Immature natural killer cell (primary cell): ENCODE results near the gene ARHGAP26. TPM values are rescaled to one million over a fixed set of nuclear protein-coding genes. Genes with fewer than 3 reads are reported as not detected.

Experiments
- DNase-seq, 3 donors: peaks; one replicate each; pipeline ENCODE4 v3.0.0; 2022; ENCODE audit warnings: mixed read lengths in 1 of 3
- H3K27ac Mint-ChIP-seq, 6 donors: one replicate each; pipeline ENCODE4 v1.8.0; 2020; ENCODE audit warnings: mixed read lengths in 6 of 6, mild to moderate bottlenecking in 5 of 6, inconsistent platforms in 4 of 6, moderate library complexity in 3 of 6
- H3K27me3 Mint-ChIP-seq, 3 donors: one replicate each; pipeline ENCODE4 v1.8.0; 2020 to 2021; ENCODE audit warnings: low read depth in 3 of 3, mild to moderate bottlenecking in 3 of 3, mixed read lengths in 3 of 3, moderate library complexity in 3 of 3, inconsistent platforms in 1 of 3
- H3K36me3 Mint-ChIP-seq, 3 donors: one replicate each; pipeline ENCODE4 v1.8.0; 2020; ENCODE audit warnings: mixed read lengths in 3 of 3, inconsistent platforms in 2 of 3, mild to moderate bottlenecking in 2 of 3
- H3K4me1 Mint-ChIP-seq, 2 donors: one replicate each; pipeline ENCODE4 v1.8.0; 2020; ENCODE audit warnings: inconsistent platforms in 2 of 2, mild to moderate bottlenecking in 2 of 2, mixed read lengths in 2 of 2, moderate library complexity in 1 of 2
- H3K4me3 Mint-ChIP-seq, 5 donors: one replicate each; pipeline ENCODE4 v1.8.0; 2020; ENCODE audit warnings: mild to moderate bottlenecking in 5 of 5, mixed read lengths in 5 of 5, inconsistent platforms in 3 of 5, moderate library complexity in 3 of 5
- H3K9me3 Mint-ChIP-seq, 6 donors: one replicate each; pipeline ENCODE4 v1.8.0; 2020; ENCODE audit warnings: mild to moderate bottlenecking in 6 of 6, mixed read lengths in 6 of 6, inconsistent platforms in 4 of 6, moderate library complexity in 3 of 6
- polyA plus RNA-seq, 3 donors: library from polyadenylated mRNA; unstranded; fragments of 300-500 nt; fragmentation: Illumina TruSeq; gene quantifications; one replicate each; pipeline ENCODE4 v1.2.3, GENCODE V29; 2021

ARHGAP26 gene
- polyA plus RNA-seq, 3 donors from 2014 or later = 14.5 to 43.7 (median 17.6) TPM

DNA sequence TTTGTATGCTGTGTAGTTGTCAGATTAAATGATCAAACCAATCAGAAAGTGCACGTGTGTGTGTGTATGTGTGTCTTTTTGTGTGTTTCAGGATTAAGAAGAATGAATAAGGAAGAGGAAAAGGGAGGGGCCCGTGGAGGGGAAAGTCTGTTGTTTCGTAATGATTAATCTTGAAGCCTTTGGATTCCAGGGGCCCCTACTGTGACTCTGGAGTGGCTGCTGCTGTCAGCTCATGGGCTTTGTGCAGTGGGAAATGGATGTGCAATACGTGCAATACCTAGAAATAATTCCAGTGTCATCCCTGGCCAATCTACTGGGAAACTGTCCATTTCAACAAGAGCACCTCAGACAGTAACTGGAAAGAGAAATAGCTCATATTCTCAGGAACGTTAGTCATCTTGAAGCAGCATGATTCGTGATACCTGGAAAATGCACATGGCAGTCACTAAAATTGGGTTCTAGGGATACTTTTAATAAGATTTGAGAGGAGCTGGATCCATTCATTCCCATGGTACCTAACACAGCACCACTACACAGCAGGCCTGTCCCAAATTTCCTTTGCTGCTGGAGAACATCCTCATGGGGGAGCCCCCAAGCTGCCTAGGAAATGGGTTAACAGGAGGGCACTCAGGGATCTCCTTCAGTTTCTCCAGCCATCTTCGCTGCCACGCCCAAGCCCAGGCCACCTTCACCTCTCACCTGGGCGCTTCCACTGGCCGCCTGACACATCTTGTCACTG is 447.1 kb downstream of the ARHGAP26 start:
- no peak overlapping the region for H3K4me3 Mint-ChIP-seq
- H3K4me1 Mint-ChIP-seq = peaks cover 23 to 28% of the 10 kb centered on the region in 2 donors
- no peak for DNase-seq
- peaks cover 23 to 45% (median 33%) of the 10 kb centered on the region in 3 donors for H3K36me3 Mint-ChIP-seq
- no peaks in the 10 kb centered on the region for H3K9me3 Mint-ChIP-seq
- peak overlapping the region; percentile 28 to 86 (median 60) for H3K27ac Mint-ChIP-seq
- H3K27me3 Mint-ChIP-seq = peaks cover 2 to 12% (median 5%) of the 10 kb centered on the region in 3 donors

DNA sequence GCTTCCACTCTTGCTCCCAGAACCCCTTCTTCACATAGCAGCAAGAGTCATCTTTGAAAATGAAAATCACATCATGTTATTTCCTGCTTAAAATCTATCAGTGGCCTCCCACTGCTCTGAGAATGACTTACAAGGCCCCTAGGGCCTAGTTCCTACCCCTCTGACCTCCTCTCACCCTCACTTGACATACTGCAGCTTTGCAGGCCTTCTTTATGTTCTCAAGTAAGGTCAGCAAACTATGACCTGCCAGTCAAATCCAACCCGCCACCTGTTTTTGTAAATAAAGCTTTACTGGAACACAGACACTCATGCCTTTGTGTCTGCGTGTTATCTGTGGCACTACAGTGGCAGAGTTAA is 447.6 kb downstream of the ARHGAP26 start:
- Mint-ChIP-seq H3K27ac (peak overlapping the region in 5 of 6 donors; percentile 28 to 59 (median 39)), H3K4me1 (peaks cover 29 to 33% of the 10 kb centered on the region in 2 donors), H3K36me3 (peaks cover 23 to 45% (median 33%) of the 10 kb centered on the region in 3 donors), H3K9me3 (no peaks in the 10 kb centered on the region), H3K27me3 (peaks cover 3 to 15% (median 8%) of the 10 kb centered on the region in 3 donors), H3K4me3 (no peak overlapping the region)
- DNase-seq = no peak

- peak overlapping the region in 5 of 6 donors; percentile 28 to 79 (median 67) for H3K27ac Mint-ChIP-seq
- H3K36me3 Mint-ChIP-seq = peaks cover 23 to 39% (median 33%) of the 10 kb centered on the region in 3 donors
- DNase-seq = no peak
- peaks cover 37 to 42% of the 10 kb centered on the region in 2 donors for H3K4me1 Mint-ChIP-seq
- no peaks in the 10 kb centered on the region for H3K9me3 Mint-ChIP-seq
- peaks cover 6 to 18% (median 12%) of the 10 kb centered on the region in 3 donors for H3K27me3 Mint-ChIP-seq
- no peak overlapping the region for H3K4me3 Mint-ChIP-seq
Measured at GRCh38 chr5:143218517-143219170, 448.5 kb downstream of the ARHGAP26 start.

GRCh38 chr5:143219696-143220095 is 449.5 kb downstream of the ARHGAP26 start:
- no peaks in the 10 kb centered on the region for H3K9me3 Mint-ChIP-seq
- H3K36me3 Mint-ChIP-seq = peaks cover 25 to 37% (median 28%) of the 10 kb centered on the region in 3 donors
- DNase-seq = no peak
- H3K4me3 Mint-ChIP-seq = no peak overlapping the region
- peaks cover 48 to 52% of the 10 kb centered on the region in 2 donors for H3K4me1 Mint-ChIP-seq
- peaks cover 6 to 25% (median 12%) of the 10 kb centered on the region in 3 donors for H3K27me3 Mint-ChIP-seq
- H3K27ac Mint-ChIP-seq = peak overlapping the region in 2 of 6 donors; percentile 80 to 99

DNA sequence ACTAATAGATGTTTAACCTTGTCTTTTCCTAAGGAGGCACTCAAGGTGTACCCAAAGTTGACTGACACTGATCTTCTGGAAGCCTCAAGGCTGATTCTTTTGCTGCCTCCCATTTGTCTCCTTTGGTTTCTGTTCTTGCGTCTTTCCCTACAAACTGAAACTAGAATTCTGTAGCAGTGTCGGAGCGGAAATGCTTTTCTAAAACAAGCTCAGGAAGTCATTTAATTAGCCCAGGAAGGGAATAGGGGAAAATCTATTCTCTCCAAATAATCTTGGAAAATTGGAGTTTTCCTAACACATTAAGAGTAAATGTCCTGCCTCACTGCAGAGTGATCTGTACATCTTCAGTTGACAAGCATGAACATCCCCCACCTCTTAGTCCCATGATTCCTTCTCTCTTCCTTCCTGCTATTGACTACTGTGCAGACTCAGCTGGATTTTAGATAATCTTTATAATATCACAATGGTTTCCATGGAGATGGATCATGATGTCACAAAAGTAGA is 450.6 kb downstream of the ARHGAP26 start:
- Mint-ChIP-seq H3K36me3 (peaks cover 17 to 27% (median 19%) of the 10 kb centered on the region in 3 donors), H3K9me3 (no peaks in the 10 kb centered on the region), H3K4me3 (peak overlapping the region in 3 of 5 donors; percentile 16 to 34 (median 28)), H3K4me1 (peaks cover 51 to 55% of the 10 kb centered on the region in 2 donors), H3K27me3 (peaks cover 6 to 25% (median 14%) of the 10 kb centered on the region in 3 donors), H3K27ac (peak overlapping the region; percentile 93 to 99 (median 98))
- DNase-seq = no peak

GRCh38 chr5:143222287-143223231 is 452.4 kb downstream of the ARHGAP26 start:
- Mint-ChIP-seq H3K9me3 (no peaks in the 10 kb centered on the region), H3K36me3 (peaks cover 6 to 15% (median 8%) of the 10 kb centered on the region in 3 donors), H3K27me3 (peaks cover 6 to 25% (median 14%) of the 10 kb centered on the region in 3 donors), H3K27ac (peak overlapping the region; percentile 93 to 99 (median 98)), H3K4me1 (peaks cover 55 to 58% of the 10 kb centered on the region in 2 donors), H3K4me3 (peak overlapping the region; percentile 13 to 83 (median 69))
- DNase-seq = peak; percentile 78 to 86 (median 81)

GRCh38 chr5:143224672-143225071 is 454.5 kb downstream of the ARHGAP26 start:
- peaks cover 65 to 66% of the 10 kb centered on the region in 2 donors for H3K4me1 Mint-ChIP-seq

DNA sequence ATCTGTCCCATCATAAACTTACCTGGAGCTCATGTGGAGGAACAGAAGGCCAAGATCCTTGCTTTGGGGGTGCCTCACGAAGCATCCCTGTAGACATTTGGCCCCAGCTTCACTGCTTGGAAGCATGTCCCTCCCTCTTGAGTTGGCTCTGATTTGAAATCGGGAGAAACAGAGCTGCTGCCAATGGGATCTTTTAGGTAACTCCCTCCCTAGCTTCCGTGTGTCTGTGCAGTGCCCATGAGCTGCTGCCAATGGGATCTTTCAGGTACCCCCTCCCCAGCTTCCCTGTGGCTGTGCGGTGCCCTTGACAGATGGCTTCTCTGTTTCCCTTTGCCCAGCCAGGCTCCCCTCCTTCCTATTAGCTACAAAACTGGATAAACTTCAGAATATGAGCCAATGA is 455.3 kb downstream of the ARHGAP26 start:
- Mint-ChIP-seq H3K27ac (peak overlapping the region in 3 of 6 donors; percentile 57 to 83 (median 76)), H3K36me3 (peaks cover 0 to 7% (median 4%) of the 10 kb centered on the region in 3 donors), H3K4me1 (peaks cover 69% of the 10 kb centered on the region in 2 donors), H3K4me3 (peak overlapping the region in 1 of 5 donors; percentile 29), H3K27me3 (peaks cover 8 to 20% (median 12%) of the 10 kb centered on the region in 3 donors), H3K9me3 (no peaks in the 10 kb centered on the region)
- DNase-seq = no peak

More at GRCh38 chr5:143224672-143225071, 454.5 kb downstream of the ARHGAP26 start:
- H3K36me3 Mint-ChIP-seq = peaks cover 0 to 7% (median 4%) of the 10 kb centered on the region in 3 donors
- H3K9me3 Mint-ChIP-seq = no peaks in the 10 kb centered on the region
- H3K27ac Mint-ChIP-seq = peak overlapping the region; percentile 93 to 99 (median 98)
- DNase-seq = no peak
- H3K4me3 Mint-ChIP-seq = no peak overlapping the region
- peaks cover 8 to 22% (median 14%) of the 10 kb centered on the region in 3 donors for H3K27me3 Mint-ChIP-seq

- peaks cover 0 to 7% (median 4%) of the 10 kb centered on the region in 3 donors for H3K36me3 Mint-ChIP-seq
- H3K4me3 Mint-ChIP-seq = no peak overlapping the region
- DNase-seq = no peak
- no peaks in the 10 kb centered on the region for H3K9me3 Mint-ChIP-seq
- peaks cover 8 to 17% (median 16%) of the 10 kb centered on the region in 3 donors for H3K27me3 Mint-ChIP-seq
- peaks cover 69% of the 10 kb centered on the region in 2 donors for H3K4me1 Mint-ChIP-seq
- peak overlapping the region in 2 of 6 donors; percentile 5 to 7 for H3K27ac Mint-ChIP-seq
Measured at GRCh38 chr5:143226361-143226760, 456.2 kb downstream of the ARHGAP26 start.

GRCh38 chr5:143226872-143227271 is 456.7 kb downstream of the ARHGAP26 start:
- no peaks in the 10 kb centered on the region for H3K9me3 Mint-ChIP-seq
- peaks cover 8 to 17% (median 16%) of the 10 kb centered on the region in 3 donors for H3K27me3 Mint-ChIP-seq
- H3K36me3 Mint-ChIP-seq = peaks cover 0 to 7% (median 4%) of the 10 kb centered on the region in 3 donors
- DNase-seq = no peak
- H3K4me1 Mint-ChIP-seq = peaks cover 64 to 65% of the 10 kb centered on the region in 2 donors
- H3K27ac Mint-ChIP-seq = peak overlapping the region in 3 of 6 donors; percentile 5 to 27 (median 7)
- H3K4me3 Mint-ChIP-seq = no peak overlapping the region

DNA sequence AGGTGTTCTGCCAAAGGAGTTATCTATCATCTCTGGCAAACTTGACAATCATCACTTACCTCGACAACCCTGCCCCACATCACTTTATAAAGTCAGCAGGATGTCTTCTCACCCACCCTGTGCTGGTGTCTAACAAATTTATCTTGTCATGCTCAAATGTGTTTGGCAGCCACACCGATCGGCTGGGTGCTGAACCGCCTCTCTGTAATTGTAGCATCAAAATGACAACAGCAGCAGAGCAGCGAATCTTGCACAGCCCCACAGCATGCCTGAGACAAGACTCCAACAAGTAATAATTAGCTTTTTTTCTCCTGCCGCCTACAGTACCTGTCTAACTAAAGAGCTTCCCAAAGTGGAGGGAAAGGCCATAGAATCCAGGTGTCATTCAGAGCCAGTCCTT is 457.1 kb downstream of the ARHGAP26 start:
- Mint-ChIP-seq H3K4me3 (no peak overlapping the region), H3K4me1 (peaks cover 59 to 61% of the 10 kb centered on the region in 2 donors), H3K36me3 (peaks cover 0 to 7% (median 4%) of the 10 kb centered on the region in 3 donors), H3K27me3 (peaks cover 5 to 14% (median 12%) of the 10 kb centered on the region in 3 donors), H3K9me3 (no peaks in the 10 kb centered on the region), H3K27ac (peak overlapping the region in 5 of 6 donors; percentile 5 to 78 (median 50))
- no peak for DNase-seq

DNA sequence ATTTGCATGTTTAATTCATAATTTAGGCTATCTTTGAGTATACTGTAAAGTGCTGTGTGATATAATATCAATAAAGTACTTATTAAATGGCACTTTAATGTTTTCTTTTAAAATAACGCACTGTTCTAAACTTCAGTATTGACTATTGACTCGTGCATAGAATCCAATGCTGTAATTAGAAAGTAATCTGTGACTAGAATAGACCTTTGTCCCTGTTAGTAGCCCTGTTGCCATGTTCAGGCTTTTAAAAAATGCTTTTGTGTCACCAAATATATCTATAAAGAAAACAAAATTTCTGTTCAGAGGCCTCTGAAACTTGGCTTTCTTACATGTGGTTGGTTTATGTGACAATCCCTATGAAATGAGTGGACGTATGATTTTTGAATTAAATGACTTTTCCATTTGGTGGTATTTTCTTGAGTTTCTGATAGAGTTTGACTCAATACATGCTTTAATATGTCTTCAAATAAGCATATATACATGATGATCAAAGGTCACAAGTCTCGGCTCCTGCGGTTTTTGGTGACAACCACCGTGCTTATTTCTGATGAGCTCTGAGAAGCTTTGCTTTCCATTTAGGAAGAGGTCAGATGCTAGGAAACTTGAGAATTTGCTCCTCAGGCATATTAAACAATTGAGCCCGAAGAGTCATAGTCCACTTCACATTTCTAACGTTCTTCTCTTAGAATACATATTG is 458.6 kb downstream of the ARHGAP26 start:
- Mint-ChIP-seq H3K4me3 (peak overlapping the region in 3 of 5 donors; percentile 75 to 80 (median 79)), H3K27ac (peak overlapping the region; percentile 68 to 92 (median 85)), H3K36me3 (peaks cover 0 to 9% (median 4%) of the 10 kb centered on the region in 3 donors), H3K9me3 (no peaks in the 10 kb centered on the region), H3K27me3 (peaks cover 2 to 6% (median 6%) of the 10 kb centered on the region in 3 donors), H3K4me1 (peaks cover 45 to 46% of the 10 kb centered on the region in 2 donors)
- DNase-seq = no peak
